ENCODE measurements around the gene CCNL2. TPM values are rescaled to one million over a fixed set of nuclear protein-coding genes. Genes with fewer than 3 reads are reported as not detected.
A peak's percentile ranks its signal among the peaks of the same experiment; 100 is the strongest.

Gene CCNL2
- total and polyA plus RNA-seq, 2 of the 13 experiments (the other 11 are each of a cell fraction or from before 2014, with no cell fraction given): 105 to 340 TPM

DNA sequence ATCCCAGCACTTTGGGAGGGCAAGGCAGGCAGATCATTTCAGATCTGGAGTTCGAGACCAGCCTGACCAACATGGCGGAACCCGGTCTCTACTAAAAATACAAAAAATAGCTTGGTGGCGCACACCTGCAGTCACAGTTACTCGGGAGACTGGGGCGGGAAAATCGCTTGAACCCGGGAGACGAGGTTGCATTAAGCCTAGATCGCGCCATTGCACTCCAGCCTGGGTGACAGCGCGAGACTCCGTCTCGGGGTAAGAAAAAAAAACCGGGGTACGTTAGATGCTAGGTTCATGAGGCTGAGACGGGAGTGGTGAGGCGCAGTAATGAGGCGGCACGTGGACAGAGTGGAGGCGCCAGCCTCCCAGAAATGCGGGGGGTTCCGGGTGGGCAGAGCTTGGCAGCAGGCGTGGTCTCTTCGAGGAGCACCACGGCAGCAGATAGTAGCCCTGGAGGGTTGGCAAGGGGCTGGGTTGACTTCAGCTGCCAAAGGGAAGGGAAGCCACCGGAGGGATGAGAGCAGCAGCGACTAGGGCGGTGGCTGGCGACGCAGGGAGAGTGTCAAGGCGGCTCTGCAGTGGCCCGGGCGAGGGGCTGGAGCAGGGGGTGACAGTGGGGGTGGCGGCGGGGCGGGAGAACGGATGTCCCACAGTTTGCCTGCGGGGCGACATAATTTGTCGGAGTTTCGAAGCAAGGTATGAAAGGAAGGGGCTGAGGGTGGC, 7.1 kb upstream of the CCNL2 start (continued):
- TF ChIP-seq ZBTB4 (CRISPR knock-in tag; IDR thresholded peaks at IDR 0.05; ENCODE audit: borderline replicate concordance): peak; percentile 26; the same call in 1 of the 2 replicates
- TF ChIP-seq, protein P1, sequence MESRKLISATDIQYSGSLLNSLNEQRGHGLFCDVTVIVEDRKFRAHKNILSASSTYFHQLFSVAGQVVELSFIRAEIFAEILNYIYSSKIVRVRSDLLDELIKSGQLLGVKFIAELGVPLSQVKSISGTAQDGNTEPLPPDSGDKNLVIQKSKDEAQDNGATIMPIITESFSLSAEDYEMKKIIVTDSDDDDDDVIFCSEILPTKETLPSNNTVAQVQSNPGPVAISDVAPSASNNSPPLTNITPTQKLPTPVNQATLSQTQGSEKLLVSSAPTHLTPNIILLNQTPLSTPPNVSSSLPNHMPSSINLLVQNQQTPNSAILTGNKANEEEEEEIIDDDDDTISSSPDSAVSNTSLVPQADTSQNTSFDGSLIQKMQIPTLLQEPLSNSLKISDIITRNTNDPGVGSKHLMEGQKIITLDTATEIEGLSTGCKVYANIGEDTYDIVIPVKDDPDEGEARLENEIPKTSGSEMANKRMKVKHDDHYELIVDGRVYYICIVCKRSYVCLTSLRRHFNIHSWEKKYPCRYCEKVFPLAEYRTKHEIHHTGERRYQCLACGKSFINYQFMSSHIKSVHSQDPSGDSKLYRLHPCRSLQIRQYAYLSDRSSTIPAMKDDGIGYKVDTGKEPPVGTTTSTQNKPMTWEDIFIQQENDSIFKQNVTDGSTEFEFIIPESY (CRISPR knock-in tag; IDR thresholded peaks at IDR 0.05): peak; percentile 11; the same call in 1 of the 2 replicates
- TF ChIP-seq AHDC1 (CRISPR knock-in tag; IDR thresholded peaks at IDR 0.05; ENCODE audit: borderline replicate concordance): 0 out of 2 replicates have a peak, but pooled peaks have one; percentile 0
- TF ChIP-seq, protein P2, sequence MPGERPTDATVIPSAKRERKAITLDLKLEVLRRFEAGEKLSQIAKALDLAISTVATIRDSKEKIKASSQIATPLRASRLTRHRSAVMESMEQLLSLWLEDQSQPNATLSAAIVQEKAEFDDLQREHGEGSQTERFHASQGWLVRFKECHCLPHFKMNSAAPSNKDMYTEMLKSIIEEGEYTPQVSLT (CRISPR knock-in tag; IDR thresholded peaks at IDR 0.05; ENCODE audit: borderline replicate concordance, low read depth): no peak
- TF ChIP-seq TRIM22 (IDR thresholded peaks at IDR 0.05): no peak
- 0 out of 2 replicates have a peak, but pooled peaks have one; percentile 4 for TF ChIP-seq ZNF850 (CRISPR knock-in tag; conservative IDR thresholded peaks at IDR 0.05)
- peak; percentile 11; the same call in 1 of the 2 replicates for TF ChIP-seq STAG1 (CRISPR knock-in tag; IDR thresholded peaks at IDR 0.05)
- peak; percentile 11 for TF ChIP-seq AGO2 (optimal IDR thresholded peaks at IDR 0.05; ENCODE audit: low read depth, low read length)
- TF ChIP-seq SP1 (IDR thresholded peaks at IDR 0.05): no peak
- no peak for TF ChIP-seq SP1 (CRISPR knock-in tag; IDR thresholded peaks at IDR 0.05)
- TF ChIP-seq, protein P3, sequence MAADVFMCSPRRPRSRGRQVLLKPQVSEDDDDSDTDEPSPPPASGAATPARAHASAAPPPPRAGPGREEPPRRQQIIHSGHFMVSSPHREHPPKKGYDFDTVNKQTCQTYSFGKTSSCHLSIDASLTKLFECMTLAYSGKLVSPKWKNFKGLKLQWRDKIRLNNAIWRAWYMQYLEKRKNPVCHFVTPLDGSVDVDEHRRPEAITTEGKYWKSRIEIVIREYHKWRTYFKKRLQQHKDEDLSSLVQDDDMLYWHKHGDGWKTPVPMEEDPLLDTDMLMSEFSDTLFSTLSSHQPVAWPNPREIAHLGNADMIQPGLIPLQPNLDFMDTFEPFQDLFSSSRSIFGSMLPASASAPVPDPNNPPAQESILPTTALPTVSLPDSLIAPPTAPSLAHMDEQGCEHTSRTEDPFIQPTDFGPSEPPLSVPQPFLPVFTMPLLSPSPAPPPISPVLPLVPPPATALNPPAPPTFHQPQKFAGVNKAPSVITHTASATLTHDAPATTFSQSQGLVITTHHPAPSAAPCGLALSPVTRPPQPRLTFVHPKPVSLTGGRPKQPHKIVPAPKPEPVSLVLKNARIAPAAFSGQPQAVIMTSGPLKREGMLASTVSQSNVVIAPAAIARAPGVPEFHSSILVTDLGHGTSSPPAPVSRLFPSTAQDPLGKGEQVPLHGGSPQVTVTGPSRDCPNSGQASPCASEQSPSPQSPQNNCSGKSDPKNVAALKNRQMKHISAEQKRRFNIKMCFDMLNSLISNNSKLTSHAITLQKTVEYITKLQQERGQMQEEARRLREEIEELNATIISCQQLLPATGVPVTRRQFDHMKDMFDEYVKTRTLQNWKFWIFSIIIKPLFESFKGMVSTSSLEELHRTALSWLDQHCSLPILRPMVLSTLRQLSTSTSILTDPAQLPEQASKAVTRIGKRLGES (CRISPR knock-in tag; IDR thresholded peaks at IDR 0.05; ENCODE audit: borderline replicate concordance): no peak
